ENCODE results near the gene RIMS4.
"Not testable (repeated sequence)": the region's sequence is repeated elsewhere in the genome, so short reads cannot be mapped to it uniquely, and the experiment has no call there.

Gene RIMS4

DNA sequence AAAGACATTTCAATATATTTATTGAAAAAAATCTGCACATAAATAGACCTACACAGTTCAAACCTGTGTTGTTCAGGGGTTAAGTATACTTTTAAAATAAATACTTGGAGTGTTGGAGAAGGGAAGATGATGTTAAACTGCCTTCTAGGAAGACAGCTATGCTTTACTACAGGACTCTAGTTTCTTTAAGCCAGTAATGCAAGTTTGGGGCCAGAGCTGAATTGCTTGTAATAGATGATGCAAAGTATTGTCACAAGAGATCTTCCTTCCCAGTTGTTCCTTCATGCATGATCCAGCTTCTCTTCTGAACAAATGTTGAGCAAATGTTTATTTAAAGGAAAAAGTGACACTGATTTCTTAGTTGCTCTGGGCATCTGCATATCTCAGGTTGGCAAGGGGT is 20.2 kb upstream of the RIMS4 start:
- no peak for DNase-seq (ENCODE audit: low spot score)

DNA sequence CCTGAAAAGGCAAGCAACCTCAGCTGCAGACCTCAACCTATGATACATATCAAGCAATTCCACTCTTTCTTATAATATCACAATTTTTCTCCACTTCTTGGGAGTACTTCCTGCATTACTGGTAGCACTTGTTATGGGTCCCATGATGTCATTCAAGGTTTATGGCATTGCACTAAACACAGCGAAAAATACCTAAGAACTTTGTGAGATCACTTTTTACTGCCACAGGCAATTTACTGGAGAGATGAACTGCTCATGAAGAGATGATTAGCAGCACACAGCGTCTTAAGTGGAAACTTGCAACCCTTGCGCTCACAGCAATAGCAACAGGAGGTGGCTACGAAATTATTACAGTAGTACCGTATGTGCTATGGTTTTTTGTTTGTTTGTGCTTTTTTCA is 19.3 kb upstream of the RIMS4 start:
- DNase-seq (ENCODE audit: low spot score), result no peak

DNA sequence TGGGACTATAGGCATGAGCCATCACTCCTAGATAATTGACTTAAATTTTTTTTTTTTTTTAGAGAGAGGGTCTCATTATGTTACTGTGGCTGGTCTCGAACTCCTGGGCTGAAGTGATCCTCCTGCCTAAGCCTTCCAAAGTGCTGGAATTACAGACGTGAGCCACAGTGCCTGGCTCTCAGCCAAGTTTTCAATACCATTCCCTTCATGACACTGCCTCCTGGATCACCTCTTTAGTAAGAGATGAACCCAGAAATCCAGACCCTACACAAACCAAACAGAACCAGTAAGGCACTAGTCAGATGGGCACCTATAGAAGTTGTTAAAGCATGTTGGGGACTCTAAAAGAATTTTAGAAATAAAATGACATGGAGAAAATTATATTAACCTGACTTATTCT is 18.3 kb upstream of the RIMS4 start:
- DNase-seq (ENCODE audit: low spot score), result no peak

DNA sequence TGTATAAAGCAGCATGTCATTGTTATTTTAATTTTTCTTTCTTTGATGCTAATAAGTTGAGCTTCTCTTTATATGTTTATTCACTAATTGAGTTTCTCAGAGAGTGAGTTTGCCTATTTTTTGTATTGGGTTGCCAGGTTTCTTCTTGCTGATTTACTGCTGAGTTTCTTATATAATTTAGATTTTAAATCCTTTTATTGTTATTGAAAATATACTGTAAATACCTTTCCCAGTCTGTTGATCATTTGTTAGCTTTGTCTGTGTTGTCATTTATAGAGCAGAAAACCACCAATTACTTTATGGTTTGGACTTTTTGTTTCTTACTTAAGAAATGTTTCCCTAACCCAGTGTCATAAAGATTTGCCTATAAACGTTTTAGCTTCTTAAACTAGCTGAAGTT is 17.1 kb upstream of the RIMS4 start:
- DNase-seq (ENCODE audit: low spot score), result no peak

DNA sequence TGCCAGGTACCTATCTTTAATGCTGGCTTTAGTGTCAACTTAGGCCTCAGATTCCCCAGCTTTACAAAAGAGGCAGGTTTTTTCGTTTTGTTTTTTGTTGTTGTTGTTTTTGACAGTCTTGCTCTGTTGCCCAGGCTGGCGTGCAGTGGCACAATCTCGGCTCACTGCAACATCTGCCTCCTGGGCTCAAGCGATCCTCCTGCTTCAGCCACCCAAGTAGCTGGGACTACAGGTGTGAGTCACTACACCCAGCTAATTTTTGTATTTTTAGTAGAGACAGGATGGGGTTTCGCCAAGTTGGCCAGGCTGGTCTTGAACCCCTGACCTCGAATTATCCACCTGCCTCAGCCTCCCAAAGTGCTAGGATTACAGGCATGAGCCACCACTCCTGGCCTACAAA is 11.2 kb upstream of the RIMS4 start:
- DNase-seq (ENCODE audit: low spot score), result not testable (repeated sequence)

DNA sequence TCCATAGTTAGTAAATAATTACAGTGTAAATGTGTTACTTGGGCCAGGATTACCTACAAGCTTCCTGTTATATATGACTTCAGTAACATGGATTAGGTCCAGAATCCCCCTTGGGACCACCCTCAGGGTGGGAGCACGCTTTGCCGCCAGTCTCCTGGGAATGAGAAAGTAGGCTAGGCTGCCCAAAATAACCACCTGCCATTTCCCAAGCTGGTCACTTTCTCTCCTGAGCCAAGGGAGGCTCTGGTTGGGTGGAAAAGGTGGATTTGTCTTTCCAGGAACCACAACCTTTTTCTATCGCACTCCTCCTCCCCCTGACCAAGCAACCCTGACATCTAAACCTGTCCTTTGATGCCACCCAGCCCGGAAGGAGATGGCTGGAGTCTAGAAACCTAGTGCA is 9.6 kb upstream of the RIMS4 start:
- DNase-seq (ENCODE audit: low spot score), result no peak

DNA sequence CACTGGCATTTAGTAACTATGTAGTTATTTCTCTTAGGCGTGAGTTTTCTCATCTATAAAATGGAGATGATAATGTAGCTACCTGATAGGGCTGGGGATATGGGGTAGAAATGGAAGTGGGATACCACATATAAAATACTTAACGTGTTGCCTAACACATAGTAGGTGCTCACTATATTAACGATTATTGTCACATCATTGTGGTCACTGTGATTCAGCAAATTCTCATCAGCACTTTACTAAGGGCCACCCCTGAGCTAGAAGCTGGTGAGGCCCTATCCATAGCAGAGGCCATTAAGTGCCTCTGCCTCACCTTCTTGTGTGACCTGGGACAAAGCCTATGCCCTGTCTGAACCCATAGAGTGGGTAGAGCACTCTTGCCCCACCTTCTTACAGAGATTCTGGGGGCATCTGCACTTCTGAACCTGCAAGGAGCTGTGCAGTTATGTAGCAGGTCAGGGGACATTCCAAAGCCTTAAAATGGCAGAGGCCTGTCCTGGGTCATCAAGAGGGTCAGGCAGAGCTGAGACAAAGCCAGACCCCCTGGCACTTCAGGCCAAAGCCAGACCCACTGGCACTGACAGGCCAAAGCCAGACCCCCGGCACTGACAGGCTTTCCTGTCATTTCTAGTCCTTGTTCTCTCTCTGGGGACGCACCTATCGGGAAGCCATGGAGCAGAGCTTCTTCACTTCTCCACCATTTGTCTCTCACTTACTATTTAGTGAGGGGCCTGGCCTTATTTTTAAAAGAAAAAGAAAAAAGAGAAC is 7.0 kb upstream of the RIMS4 start:
- DNase-seq (ENCODE audit: low spot score), result no peak

DNA sequence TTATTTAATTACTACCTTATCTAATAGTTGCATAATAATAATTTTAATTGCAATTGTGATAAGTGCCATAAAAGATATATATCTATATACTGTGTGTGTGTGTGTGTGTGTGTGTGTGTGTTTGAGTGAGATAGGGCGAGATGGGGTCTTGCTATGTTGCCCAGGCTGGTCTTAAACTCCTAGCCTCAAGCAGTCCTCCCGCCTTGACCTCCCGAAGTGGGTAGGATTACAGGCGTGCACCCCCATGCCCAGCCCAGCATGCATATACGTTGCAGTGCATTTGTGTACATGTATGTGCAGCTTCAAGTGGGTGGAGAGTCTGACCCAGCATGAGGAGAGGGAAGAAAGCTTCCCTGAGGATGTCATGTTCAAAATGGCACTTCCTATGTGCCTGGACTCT is 4.6 kb upstream of the RIMS4 start:
- DNase-seq (ENCODE audit: low spot score), result no peak

DNA sequence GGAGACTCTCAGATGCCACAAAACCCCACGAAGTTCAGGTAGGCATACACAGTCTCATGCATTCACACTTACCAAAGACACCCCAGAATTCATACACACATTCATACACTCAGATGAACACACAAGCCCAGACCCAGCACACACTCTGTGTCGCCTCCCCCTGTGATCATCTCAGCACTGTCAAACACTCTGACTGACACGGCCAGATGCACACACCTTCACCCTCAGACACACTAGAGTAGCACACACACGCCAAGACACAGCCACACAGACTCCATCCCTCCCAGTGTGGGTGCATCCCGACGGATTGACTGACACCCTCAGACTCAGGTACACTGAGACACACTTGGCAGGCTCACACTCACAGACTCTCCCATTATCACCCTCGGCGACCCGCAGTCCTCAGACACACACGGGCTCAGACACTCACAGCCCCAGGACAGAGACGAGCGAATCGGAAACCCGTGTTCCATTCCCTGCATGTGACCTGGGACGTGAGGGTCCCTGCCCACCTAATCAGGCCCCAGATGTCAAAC is 872 bp upstream of the RIMS4 start:
- DNase-seq (ENCODE audit: low spot score), result no peak

DNA sequence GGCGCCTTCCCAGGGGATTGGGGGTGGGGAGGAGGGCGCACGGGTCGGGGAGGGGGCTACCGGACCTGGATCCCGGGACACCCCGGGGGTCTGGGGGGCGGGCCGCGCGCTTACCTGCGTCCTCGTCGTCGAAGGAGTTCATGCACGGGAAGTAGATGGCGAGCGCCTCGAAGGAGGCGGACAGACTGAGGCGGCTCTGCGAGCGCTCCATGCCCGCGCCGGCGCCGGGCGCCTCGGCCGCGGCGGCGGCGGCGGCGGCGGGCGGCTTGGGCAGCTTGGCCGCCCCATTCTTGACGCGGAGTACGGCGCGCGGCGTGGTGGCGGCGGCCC is 320 bp downstream of the RIMS4 start:
- DNase-seq (ENCODE audit: low spot score), result no peak

DNA sequence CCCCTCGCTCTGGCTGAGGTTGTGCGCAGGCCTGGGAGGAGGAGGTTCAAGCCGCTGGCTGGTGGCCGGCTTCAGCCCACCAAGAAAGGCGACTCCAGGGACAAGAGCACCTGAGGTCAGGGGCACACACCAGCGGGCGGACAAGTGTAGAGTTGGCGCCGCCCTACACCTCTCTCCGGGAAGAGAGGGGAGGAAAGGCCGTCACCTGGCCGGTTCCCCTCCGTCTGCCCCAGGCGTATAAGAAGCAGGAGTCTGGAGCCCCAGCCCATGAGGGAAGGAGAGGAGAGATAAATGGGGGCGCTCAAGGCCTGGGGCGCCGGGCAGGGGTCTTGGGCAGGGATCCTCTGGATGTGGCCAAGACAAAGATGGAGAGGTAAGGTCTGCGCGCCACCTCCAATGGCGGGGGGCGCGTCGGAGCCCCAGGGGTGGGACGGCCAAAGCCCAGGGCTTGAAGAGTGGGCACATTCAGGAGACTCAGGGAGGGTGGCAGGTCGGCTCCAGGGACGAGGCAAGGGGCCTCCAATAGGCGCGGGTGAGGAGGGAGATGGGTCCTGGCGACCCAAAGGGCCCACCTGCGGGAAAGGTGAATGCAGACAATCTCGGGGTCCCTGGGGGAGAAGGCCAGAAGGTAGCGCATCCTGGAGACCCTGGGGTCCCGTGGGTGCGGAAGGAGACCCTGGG is 826 bp downstream of the RIMS4 start:
- no peak for DNase-seq (ENCODE audit: low spot score)

DNA sequence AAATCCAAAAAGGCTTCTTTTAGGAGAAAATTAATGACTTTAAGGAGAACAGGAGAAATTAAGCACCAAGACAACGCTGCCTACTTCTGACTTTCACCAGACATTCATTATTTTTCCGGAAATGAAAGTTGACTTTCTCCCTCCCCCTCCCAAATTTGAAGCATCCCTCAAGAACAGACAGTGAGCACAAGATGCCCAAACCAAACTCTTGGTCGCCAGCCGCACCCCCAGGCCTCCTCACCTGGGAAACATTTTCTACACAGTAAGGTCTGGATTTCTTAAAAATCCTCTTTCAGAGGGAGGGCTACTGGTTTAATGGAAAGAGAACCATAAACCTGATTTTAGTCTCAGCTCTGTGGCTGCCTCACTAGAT is 2.7 kb downstream of the RIMS4 start:
- DNase-seq (ENCODE audit: low spot score), result no peak

DNA sequence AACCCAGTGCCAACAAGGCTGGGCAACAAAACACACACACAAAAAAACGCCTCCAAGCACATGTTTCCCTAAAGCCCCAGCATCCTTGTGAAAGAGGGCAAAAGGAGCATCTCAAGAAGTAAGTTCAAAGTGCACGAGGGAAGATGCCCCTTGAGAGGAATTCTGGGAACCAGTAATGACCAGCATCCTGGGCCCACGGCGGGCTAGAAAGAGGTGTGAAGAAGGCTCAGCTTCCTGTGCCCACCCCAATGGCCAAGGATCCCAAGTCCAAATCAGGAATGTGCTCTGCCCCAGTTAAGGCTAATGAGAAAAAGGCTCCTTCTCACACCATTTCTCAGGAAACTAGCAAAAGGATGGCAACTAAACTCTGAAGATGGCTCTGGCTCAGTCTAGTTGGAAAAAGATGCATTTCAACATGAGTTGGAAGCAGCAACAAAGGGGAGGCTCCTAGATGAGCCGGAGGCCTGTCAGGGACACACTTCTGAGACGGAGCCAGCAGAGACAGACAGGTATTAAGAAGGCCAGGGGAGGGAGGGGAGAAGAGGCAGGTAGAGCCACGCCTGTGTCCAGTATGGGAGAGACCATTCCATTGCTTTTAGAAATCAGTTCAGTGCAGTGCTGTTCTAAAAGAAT is 3.2 kb downstream of the RIMS4 start:
- DNase-seq (ENCODE audit: low spot score), result no peak

DNA sequence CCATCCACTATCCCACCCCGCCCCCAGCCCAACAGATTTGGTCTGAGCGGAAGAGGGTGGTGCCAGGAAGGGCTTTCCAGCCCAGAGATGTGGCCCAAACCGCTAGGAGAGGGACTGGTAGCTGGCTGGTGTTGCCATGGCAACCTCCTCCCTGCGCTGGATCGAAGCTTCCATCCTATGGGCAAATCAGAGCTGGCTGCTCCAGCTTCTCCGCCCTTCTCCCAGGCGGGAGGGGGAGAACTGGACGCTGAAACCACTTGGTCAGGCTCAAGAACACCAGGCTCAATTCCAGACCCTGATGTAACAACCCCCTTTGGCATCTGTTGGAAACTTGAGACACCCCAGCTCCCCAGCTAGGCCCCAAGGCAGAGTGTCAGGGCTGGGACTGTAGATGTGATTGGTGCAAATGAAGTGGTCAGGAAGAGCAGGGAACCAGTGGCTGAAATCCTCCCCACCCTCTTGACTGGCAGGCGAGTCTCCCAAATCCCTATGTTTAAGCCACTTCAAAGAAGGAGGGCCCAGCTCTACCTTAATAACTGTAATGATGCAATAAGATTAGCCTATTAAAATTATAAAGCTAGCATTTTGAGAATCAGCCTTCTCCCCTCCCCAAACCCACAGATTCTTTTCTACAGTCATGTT is 4.2 kb downstream of the RIMS4 start:
- DNase-seq (ENCODE audit: low spot score), result no peak

DNA sequence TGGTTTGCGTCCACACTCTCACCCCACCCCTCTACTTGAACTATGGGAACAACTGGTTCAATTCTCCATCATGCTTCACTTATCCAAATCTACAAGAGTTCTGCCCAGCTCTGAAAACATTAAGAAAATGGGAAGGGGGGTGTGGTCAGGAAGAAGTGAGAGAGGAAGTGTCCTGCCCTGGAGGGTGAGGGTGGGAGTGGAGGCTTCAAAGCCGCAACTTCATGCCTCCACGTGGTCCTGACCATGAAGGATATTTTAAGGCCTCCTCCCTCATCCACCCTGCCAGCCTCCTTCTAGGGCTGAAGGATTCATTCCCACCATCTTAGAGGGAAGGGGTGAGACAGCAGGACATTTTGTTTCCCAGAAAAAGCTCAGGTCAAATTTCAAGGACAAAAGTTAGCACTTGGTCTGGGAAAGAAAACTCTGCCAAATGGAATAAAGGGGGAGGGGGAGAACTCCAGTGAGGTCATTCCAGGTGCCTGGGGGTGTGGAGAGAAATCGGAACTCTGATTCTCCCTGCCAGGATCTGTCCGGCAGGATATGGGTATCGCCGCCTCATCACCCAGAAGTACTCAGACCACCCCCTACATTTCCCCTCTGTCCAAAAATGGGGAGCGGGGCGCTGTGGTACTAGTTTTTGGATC is 4.9 kb downstream of the RIMS4 start:
- DNase-seq (ENCODE audit: low spot score), result no peak

DNA sequence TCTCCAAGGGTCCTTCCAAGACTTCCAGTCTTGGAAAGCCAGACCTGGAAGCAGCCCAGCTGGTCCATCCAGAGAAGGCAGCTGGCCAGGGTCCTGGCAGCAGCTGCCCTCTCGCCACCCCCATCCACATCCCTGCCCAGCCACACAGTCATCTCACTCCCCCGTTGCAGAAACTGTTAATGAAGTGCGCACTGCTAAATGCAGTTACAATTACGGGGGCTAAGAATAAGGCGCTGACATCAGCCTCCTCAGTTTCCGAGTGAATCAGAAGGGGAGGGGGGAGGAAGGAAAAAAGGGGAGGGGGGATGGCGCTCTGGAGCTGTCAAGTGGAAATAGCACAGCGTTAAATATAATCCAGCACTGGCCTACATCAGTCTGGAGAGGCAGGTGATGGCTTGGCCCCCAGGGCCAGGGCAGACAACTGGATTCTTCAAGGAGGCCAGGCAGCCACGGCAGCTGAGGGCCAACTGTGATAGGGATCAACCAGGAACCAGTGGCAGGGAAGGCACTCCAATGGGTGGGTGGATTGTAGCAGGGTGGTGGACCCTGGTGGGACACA is 6.9 kb downstream of the RIMS4 start:
- no peak for DNase-seq (ENCODE audit: low spot score)

DNA sequence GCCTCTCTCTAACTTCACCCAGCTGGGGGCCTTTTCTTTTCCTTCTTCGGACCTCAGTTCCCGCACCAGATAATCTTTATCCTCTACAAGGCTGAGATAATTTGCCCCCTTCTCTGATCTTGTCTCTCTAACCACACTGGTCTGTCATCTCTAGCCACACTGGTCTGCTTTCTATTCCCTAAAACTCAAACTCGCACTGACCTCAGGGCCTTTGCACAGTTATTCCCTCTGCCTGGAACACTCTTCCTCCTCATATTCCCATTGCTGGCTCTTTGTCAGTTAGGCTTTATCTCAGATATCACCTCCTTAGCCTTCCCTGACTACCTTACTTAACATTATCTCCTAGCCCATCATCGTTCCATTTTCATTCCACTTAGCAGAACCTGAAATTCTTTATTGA is 7.6 kb downstream of the RIMS4 start:
- no peak for DNase-seq (ENCODE audit: low spot score)

DNA sequence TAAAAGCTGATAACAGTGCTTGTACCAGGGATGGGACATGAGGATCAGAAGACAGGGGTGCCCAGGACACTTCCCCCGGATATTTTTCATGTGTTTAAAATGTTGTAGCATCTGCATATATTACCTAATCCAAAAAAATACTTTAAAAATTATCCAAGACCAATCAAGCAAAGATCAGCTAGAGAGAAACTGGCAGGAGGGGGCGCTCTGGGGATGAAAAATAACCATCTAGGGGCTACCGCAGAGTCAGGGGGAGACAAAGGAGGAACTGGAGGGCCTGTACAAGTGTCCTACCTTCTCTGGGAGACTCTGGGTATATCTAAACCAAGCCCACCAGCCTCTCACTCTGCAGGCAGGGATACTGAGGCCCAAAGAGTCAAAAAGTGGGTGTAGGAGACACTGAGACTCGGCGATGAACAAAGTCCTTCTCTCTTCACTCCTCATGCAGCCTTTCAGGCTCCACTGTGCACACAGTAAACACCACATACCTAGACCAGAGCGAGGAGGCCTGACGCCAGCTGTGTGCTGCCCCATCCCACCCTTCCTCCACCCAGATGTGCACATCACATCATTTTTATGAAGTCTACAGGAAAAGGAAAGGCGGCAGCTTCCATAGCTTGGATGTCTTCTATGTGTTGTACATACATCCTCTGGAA is 9.8 kb downstream of the RIMS4 start:
- DNase-seq (ENCODE audit: low spot score), result no peak

DNA sequence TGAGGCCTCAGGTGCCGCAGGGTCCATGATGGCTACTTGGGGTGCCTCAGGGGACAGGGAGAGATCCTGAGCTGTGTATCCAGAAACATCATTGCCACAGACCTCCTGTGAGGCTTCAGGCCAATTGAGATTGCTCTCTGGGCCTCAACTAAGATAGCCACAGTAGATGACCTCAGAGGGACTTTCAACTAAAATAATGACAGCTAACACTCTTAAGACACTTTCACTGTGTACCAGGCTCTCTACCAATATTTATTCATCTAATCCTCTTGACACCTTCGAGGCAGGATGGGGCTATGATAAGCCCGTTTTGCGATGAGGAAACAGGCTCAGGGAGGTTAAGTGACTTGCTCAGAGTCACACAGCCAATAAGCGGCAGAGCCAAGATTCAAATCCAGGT is 10.7 kb downstream of the RIMS4 start:
- no peak for DNase-seq (ENCODE audit: low spot score)

DNA sequence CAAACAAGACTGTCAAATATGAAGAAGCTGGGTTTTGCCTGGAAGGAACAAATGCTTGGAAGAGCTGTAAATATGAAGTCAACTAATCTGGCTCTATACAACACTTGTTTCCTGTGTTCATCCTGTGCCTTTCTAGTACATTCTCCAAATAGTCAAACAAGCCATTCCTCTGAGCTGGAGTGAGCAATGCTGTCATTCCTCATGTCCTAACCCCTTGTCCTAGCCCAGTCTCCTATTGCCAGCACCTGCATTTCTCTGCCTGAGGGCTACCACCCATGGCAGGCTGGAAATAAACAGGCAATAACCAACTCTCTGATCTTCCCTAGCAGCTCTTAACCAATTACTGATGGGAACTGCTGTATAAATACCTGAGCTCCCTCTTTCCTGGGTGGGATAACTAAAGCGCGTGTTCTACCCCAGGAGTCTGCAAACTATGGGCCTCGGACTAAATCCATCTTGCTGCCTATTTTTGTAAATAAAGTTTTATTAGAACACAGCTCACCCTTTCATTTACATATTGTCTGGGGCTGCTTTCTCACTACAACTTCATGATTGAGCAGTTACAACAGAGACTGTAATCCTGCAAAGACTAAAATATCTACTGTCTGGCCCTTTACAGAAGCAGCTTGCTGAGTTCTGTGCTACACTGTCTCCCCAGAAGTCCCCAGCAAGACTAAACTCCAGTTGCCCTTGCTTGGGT is 13.4 kb downstream of the RIMS4 start:
- no peak for DNase-seq (ENCODE audit: low spot score)

DNA sequence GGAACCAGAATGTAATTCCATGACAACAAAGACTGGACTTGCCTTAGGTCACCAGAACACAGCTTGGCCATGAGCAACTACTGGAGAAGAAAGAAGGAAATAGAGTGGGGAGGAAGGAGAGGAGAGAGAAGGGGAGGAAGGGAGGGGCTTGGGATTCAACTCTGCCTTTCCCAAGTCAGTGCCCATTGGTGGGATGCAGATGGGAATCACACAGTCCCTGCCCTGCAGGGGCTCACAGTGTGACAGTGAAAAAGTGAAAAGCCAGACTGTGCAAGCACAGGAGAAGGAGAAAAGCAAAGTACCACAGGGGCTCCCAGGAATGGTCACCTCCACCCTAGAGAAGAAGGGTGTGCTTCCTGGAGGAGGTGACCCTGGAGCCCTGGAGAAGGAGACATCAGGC is 14.0 kb downstream of the RIMS4 start:
- DNase-seq (ENCODE audit: low spot score), result no peak
